ENCODE measurements around the gene TIMM17A. TPM values are rescaled to one million over a fixed set of nuclear protein-coding genes. Genes with fewer than 3 reads are reported as not detected.

TIMM17A gene
- total RNA-seq, 1 donor from 2014 or later, result 69.8 TPM

GRCh38 chr1:201918343-201918742 lies 37.0 kb upstream of the TIMM17A start:
- Mint-ChIP-seq H3K27me3 (ENCODE audit: unreplicated experiment) (peaks cover 5% of the 10 kb centered on the region), H3K4me1 (ENCODE audit: low read depth, unreplicated experiment) (peaks cover 18% of the 10 kb centered on the region), H3K4me3 (ENCODE audit: unreplicated experiment) (peak overlapping the region; percentile 4), H3K27ac (ENCODE audit: unreplicated experiment) (no peak overlapping the region), H3K36me3 (ENCODE audit: unreplicated experiment) (peaks cover 4% of the 10 kb centered on the region), H3K9me3 (ENCODE audit: unreplicated experiment) (peaks cover 4% of the 10 kb centered on the region)
- no peak for DNase-seq
- TF ChIP-seq CTCF (IDR thresholded peaks at IDR 0.05; ENCODE audit: partially characterized antibody, unreplicated experiment), result no peak

- Mint-ChIP-seq H3K27me3 (ENCODE audit: unreplicated experiment) (peaks cover 8% of the 10 kb centered on the region), H3K36me3 (ENCODE audit: unreplicated experiment) (peaks cover 4% of the 10 kb centered on the region), H3K27ac (ENCODE audit: unreplicated experiment) (no peak overlapping the region), H3K4me3 (ENCODE audit: unreplicated experiment) (no peak overlapping the region), H3K9me3 (ENCODE audit: unreplicated experiment) (peaks cover 15% of the 10 kb centered on the region), H3K4me1 (ENCODE audit: low read depth, unreplicated experiment) (peaks cover 25% of the 10 kb centered on the region)
- no peak for TF ChIP-seq CTCF (IDR thresholded peaks at IDR 0.05; ENCODE audit: partially characterized antibody, unreplicated experiment)
- no peak for DNase-seq
Observed at GRCh38 chr1:201921952-201922558, 33.2 kb upstream of the TIMM17A start.

GRCh38 chr1:201925301-201925567 lies 30.1 kb upstream of the TIMM17A start:
- no peak for DNase-seq
- H3K4me3 Mint-ChIP-seq (ENCODE audit: unreplicated experiment), result no peak overlapping the region
- peaks cover 15% of the 10 kb centered on the region for H3K9me3 Mint-ChIP-seq (ENCODE audit: unreplicated experiment)
- H3K27me3 Mint-ChIP-seq (ENCODE audit: unreplicated experiment), result peaks cover 8% of the 10 kb centered on the region
- H3K4me1 Mint-ChIP-seq (ENCODE audit: low read depth, unreplicated experiment), result peaks cover 16% of the 10 kb centered on the region
- no peak for TF ChIP-seq CTCF (IDR thresholded peaks at IDR 0.05; ENCODE audit: partially characterized antibody, unreplicated experiment)
- H3K27ac Mint-ChIP-seq (ENCODE audit: unreplicated experiment), result peak overlapping the region; percentile 70
- H3K36me3 Mint-ChIP-seq (ENCODE audit: unreplicated experiment), result no peaks in the 10 kb centered on the region

- DNase-seq, result peak; percentile 69
- TF ChIP-seq CTCF (IDR thresholded peaks at IDR 0.05; ENCODE audit: partially characterized antibody, unreplicated experiment), result no peak
- Mint-ChIP-seq H3K4me3 (ENCODE audit: unreplicated experiment) (peak overlapping the region; percentile 35), H3K27me3 (ENCODE audit: unreplicated experiment) (peaks cover 8% of the 10 kb centered on the region), H3K4me1 (ENCODE audit: low read depth, unreplicated experiment) (peaks cover 16% of the 10 kb centered on the region), H3K36me3 (ENCODE audit: unreplicated experiment) (no peaks in the 10 kb centered on the region), H3K27ac (ENCODE audit: unreplicated experiment) (peak overlapping the region; percentile 99), H3K9me3 (ENCODE audit: unreplicated experiment) (peaks cover 13% of the 10 kb centered on the region)
Observed at GRCh38 chr1:201925981-201926645, 29.2 kb upstream of the TIMM17A start.

- no peak for TF ChIP-seq CTCF (IDR thresholded peaks at IDR 0.05; ENCODE audit: partially characterized antibody, unreplicated experiment)
- Mint-ChIP-seq H3K36me3 (ENCODE audit: unreplicated experiment) (no peaks in the 10 kb centered on the region), H3K4me3 (ENCODE audit: unreplicated experiment) (no peak overlapping the region), H3K27ac (ENCODE audit: unreplicated experiment) (no peak overlapping the region), H3K27me3 (ENCODE audit: unreplicated experiment) (peaks cover 8% of the 10 kb centered on the region), H3K4me1 (ENCODE audit: low read depth, unreplicated experiment) (peaks cover 11% of the 10 kb centered on the region), H3K9me3 (ENCODE audit: unreplicated experiment) (peaks cover 13% of the 10 kb centered on the region)
- no peak for DNase-seq
Observed at GRCh38 chr1:201928266-201928665, 27.0 kb upstream of the TIMM17A start.

All from glutamatergic neuron (in vitro differentiated cells).